HepG2 (cell line): ENCODE results near the gene SAP130. TPM values are rescaled to one million over a fixed set of nuclear protein-coding genes. Genes with fewer than 3 reads are reported as not detected.
A peak's percentile ranks its signal among the peaks of the same experiment; 100 is the strongest.

Source experiments
- ATAC-seq: fragments of 200-7000 bp; cut with Tn5 transposase; 3 replicates; pipeline ENCODE4 v1.9.1; 2020; ENCODE audit warnings: mild to moderate bottlenecking, moderate library complexity
- BruUV-seq: library from RNA; stranded (reverse); fragments of 400-500 nt; replicated peaks from 2 replicates; lab custom pipeline; 2021; lab: Mats Ljungman, UMichigan
- CTCF ChIA-PET: fragments of 300-600 bp; formaldehyde crosslinking; extraction: SDS; loops from one replicate; lab custom pipeline; 2021; ENCODE audit warnings: low total read pairs, inconsistent platforms, low intra/inter-chr PET ratio; lab: Yijun Ruan, JAX
- POLR2A ChIA-PET: fragments of 350-600 bp; sonication (Branson Sonifier 250); formaldehyde crosslinking; loops from one replicate; lab custom pipeline; 2020; ENCODE audit warnings: antibody characterized with exemption, inconsistent platforms; lab: Yijun Ruan, JAX
- DNase-seq: peaks from one replicate; pipeline ENCODE4 v3.0.0-alpha.2; 2015; ENCODE audit warnings: low spot score
- FAIRE-seq: peaks from 3 replicates; lab custom pipeline; 2011; peaks lifted over from hg19 to GRCh38; lab: Jason Lieb, UNC
- H2AFZ ChIP-seq: one replicate; pipeline ENCODE4 v1.6.1; 2011; ENCODE audit warnings: low read length, inconsistent platforms
- H3K27ac ChIP-seq: fragments of 300-600 bp; 3 replicates; pipeline ENCODE4 v1.8.0; 2011; ENCODE audit warnings: mixed run types, mild to moderate bottlenecking, mixed read lengths, low read length, inconsistent platforms; ENCODE audit not compliant: insufficient read depth; ENCODE audit errors: extremely low read length
- H3K27me3 ChIP-seq, 2 experiments: fragments of 200-600 bp in 1 of 2; 2 replicates in 1 of 2; 3 replicates in 1 of 2; pipeline versions ENCODE4 v1.6.0 to v1.8.0; 2011; ENCODE audit warnings: low read length in 2 of 2, mild to moderate bottlenecking in 2 of 2, moderate library complexity in 2 of 2, inconsistent platforms in 1 of 2; ENCODE audit not compliant: insufficient read depth in 2 of 2, control insufficient read depth in 1 of 2
- H3K36me3 ChIP-seq, 2 experiments: fragments of 200-600 bp in 1 of 2; replicated peaks in 1 of 2; 2 replicates in 1 of 2; 3 replicates in 1 of 2; pipeline versions ENCODE4 v1.5.1 to v1.8.0; 2011; ENCODE audit warnings: low read length in 2 of 2, inconsistent platforms in 1 of 2; ENCODE audit not compliant: insufficient read depth in 2 of 2, control insufficient read depth in 1 of 2
- H3K4me1 ChIP-seq: 2 replicates; pipeline ENCODE4 v1.5.1; 2012; ENCODE audit warnings: low read length, inconsistent platforms; ENCODE audit not compliant: insufficient read depth
- H3K4me2 ChIP-seq: 2 replicates; pipeline ENCODE4 v1.6.0; 2011; ENCODE audit warnings: low read depth, low read length, inconsistent platforms
- H3K4me3 ChIP-seq, 3 experiments: fragments of 200-600 bp in 1 of 3; sonication (generic), shearing (Covaris generic) in 1 of 3; replicated peaks in 1 of 3; 2 replicates each; pipeline ENCODE4 v1.5.1; 2011 to 2016; ENCODE audit warnings: low read length in 3 of 3, inconsistent platforms in 2 of 3, low read depth in 2 of 3, mild to moderate bottlenecking in 2 of 3, control low read depth in 1 of 3, mixed read lengths in 1 of 3; ENCODE audit not compliant: insufficient read depth in 1 of 3
- H3K79me2 ChIP-seq: one replicate; pipeline ENCODE4 v1.6.1; 2011; ENCODE audit warnings: low read length, inconsistent platforms; ENCODE audit not compliant: insufficient read depth
- H3K9ac ChIP-seq: 2 replicates; pipeline ENCODE4 v1.6.0; 2011; ENCODE audit warnings: mild to moderate bottlenecking, low read depth, low read length, inconsistent platforms; ENCODE audit not compliant: insufficient read depth
- H3K9me3 ChIP-seq: 2 replicates; pipeline ENCODE4 v1.5.1; 2012; ENCODE audit warnings: mild to moderate bottlenecking, low read length
- H4K20me1 ChIP-seq: 2 replicates; pipeline ENCODE4 v1.6.0; 2011; ENCODE audit warnings: inconsistent platforms, mild to moderate bottlenecking, low read length, moderate library complexity; ENCODE audit not compliant: insufficient read depth
- ISX ChIP-seq: sonication (generic); formaldehyde crosslinking; conservative IDR thresholded peaks from 2 replicates; pipeline ENCODE4 v1.5.0; 2020; ENCODE audit warnings: missing genetic modification reagents
- KMT2B ChIP-seq: IDR thresholded peaks from 2 replicates; pipeline ENCODE4 v1.6.1; 2016; ENCODE audit warnings: missing genetic modification reagents, missing compliant biosample characterization
- LCORL ChIP-seq, 2 experiments: fragments of 450-650 bp in 1 of 2; sonication (generic) in 1 of 2; formaldehyde crosslinking in 1 of 2; IDR thresholded peaks; 2 replicates each; pipeline versions ENCODE4 v1.5.0 to v1.6.1; 2017 to 2020; ENCODE audit warnings: antibody characterized with exemption in 1 of 2, missing genetic modification reagents in 1 of 2
- PATZ1 ChIP-seq: sonication (generic); formaldehyde crosslinking; IDR thresholded peaks from 2 replicates; pipeline ENCODE4 v1.4.0; 2020; ENCODE audit warnings: missing genetic modification reagents
- POLR2A ChIP-seq, 2 experiments: IDR thresholded peaks; 2 replicates each; pipeline ENCODE4 v1.6.1; 2011; ENCODE audit warnings: low read depth in 2 of 2, low read length in 2 of 2, mild to moderate bottlenecking in 1 of 2, moderate library complexity in 1 of 2; ENCODE audit not compliant: insufficient read depth in 1 of 2
- SOX13 ChIP-seq, 3 experiments: fragments of 450-650 bp in 1 of 3; sonication (generic) in 1 of 3; formaldehyde crosslinking in 1 of 3; IDR thresholded peaks in 2 of 3; conservative IDR thresholded peaks in 1 of 3; 2 replicates each; pipeline versions ENCODE4 v1.5.0 to v1.6.1; 2016 to 2020; ENCODE audit warnings: antibody characterized with exemption in 1 of 3, mild to moderate bottlenecking in 1 of 3, missing compliant biosample characterization in 1 of 3, missing genetic modification reagents in 1 of 3, moderate library complexity in 1 of 3
- TEAD3 ChIP-seq: optimal IDR thresholded peaks from 2 replicates; pipeline ENCODE3; 2016; ENCODE audit warnings: borderline replicate concordance
- ZFX ChIP-seq: sonication (generic); formaldehyde crosslinking; IDR thresholded peaks from 2 replicates; pipeline ENCODE4 v1.4.0; 2020; ENCODE audit warnings: mild to moderate bottlenecking, low read depth, missing genetic modification reagents, moderate library complexity
- ZMYM4 ChIP-seq: sonication (generic); formaldehyde crosslinking; IDR thresholded peaks from 2 replicates; pipeline ENCODE4 v1.8.1; 2023; ENCODE audit warnings: mild to moderate bottlenecking, missing genetic modification reagents
- ZNF3 ChIP-seq: IDR thresholded peaks from 2 replicates; pipeline ENCODE4 v1.7.0; 2017; ENCODE audit warnings: inconsistent platforms
- ZNF333 ChIP-seq: sonication (generic); formaldehyde crosslinking; IDR thresholded peaks from 2 replicates; pipeline ENCODE4 v1.4.0; 2020; ENCODE audit warnings: mild to moderate bottlenecking, missing genetic modification reagents, borderline replicate concordance
- ZNF562 ChIP-seq: sonication (generic); formaldehyde crosslinking; IDR thresholded peaks from 2 replicates; pipeline ENCODE4 v1.8.0; 2022; ENCODE audit warnings: missing genetic modification reagents, borderline replicate concordance
- ZNF605 ChIP-seq: sonication (generic); formaldehyde crosslinking; IDR thresholded peaks from 2 replicates; pipeline ENCODE4 v1.8.0; 2022; ENCODE audit warnings: mild to moderate bottlenecking, missing genetic modification reagents
- ZNF687 ChIP-seq: sonication (generic); formaldehyde crosslinking; IDR thresholded peaks from 2 replicates; pipeline ENCODE4 v1.5.1; 2020; ENCODE audit warnings: mild to moderate bottlenecking, missing genetic modification reagents, moderate library complexity
- WGBS: methylation state at CpG from one replicate; pipeline ENCODE4 v1.1.6; 2017; ENCODE audit warnings: low lambda C conversion rate; 5-methylcytosine and 5-hydroxymethylcytosine counted together
- in situ Hi-C: cut with HindIII; loops from 2 replicates; pipeline ENCODE4 v1.10.0; 2017; ENCODE audit warnings: low pct_unique_long_range_greater_than_20kb; ENCODE audit not compliant: extremely low pct_ligation_motif_present
- intact Hi-C: fragments of 100-400 bp; cut with micrococcal nuclease; formaldehyde crosslinking; loops from one replicate; pipeline ENCODE4 v1.10.0; 2022; ENCODE audit not compliant: unreplicated experiment
- polyA plus RNA-seq, 8 experiments: library from polyadenylated mRNA; depleted of rRNA in 3 of 8; stranded (reverse) in 7 of 8; unstranded in 1 of 8; fragments of >200 nt; fragmentation: Illumina TruSeq in 4 of 8; extraction: Trizol in 4 of 8; gene quantifications; 2 replicates each; pipeline versions ENCODE4 v1.2.1 to v1.2.3, GENCODE V29; 2011 to 2016; ENCODE audit warnings: low read depth in 4 of 8, missing spikeins in 1 of 8, mixed read lengths in 1 of 8; ENCODE audit not compliant: insufficient read depth in 1 of 8
- total RNA-seq, 5 experiments: library from RNA; depleted of rRNA; stranded (reverse); fragments of >200 nt; fragmentation: Illumina TruSeq; extraction: Trizol; gene quantifications; 2 replicates each; pipeline ENCODE4 v1.2.3, GENCODE V29; 2016; ENCODE audit warnings: low read depth in 1 of 5

Gene SAP130
- total and polyA plus RNA-seq, 2 of the 13 experiments (the other 11 are each of a cell fraction or from before 2014, with no cell fraction given): 11.1 to 18.6 TPM

- TF ChIP-seq ZNF687 (peak; percentile 45), ZFX (CRISPR knock-in tag) (0 out of 2 replicates have a peak, but pooled peaks have one; percentile 25), ZNF333 (CRISPR knock-in tag) (no peak), LCORL (IDR thresholded peaks at IDR 0.05) (no peak), LCORL (CRISPR knock-in tag; IDR thresholded peaks at IDR 0.05) (0 out of 2 replicates have a peak, but pooled peaks have one; percentile 24), SOX13 (IDR thresholded peaks at IDR 0.05) (no peak), SOX13 (CRISPR knock-in tag; conservative IDR thresholded peaks at IDR 0.05 in 1 of 2, IDR thresholded peaks at IDR 0.05 in 1 of 2) (0 out of 4 replicates have a peak, but pooled peaks of 1 of the 2 experiments have one; percentile 10), KMT2B (CRISPR knock-in tag) (0 out of 2 replicates have a peak, but pooled peaks have one; percentile 12), ZNF605 (0 out of 2 replicates have a peak, but pooled peaks have one; percentile 13), ZMYM4 (CRISPR knock-in tag) (0 out of 2 replicates have a peak, but pooled peaks have one; percentile 39), POLR2A (IDR thresholded peaks at IDR 0.05; ENCODE audit: insufficient read depth in 1 of 2, low read depth in 2 of 2, low read length in 2 of 2) (peak in 1 of 2 experiments; percentile 38; a peak in 2 of 4 replicates), ISX (CRISPR knock-in tag) (no peak), ZNF562 (no peak), ZNF3 (CRISPR knock-in tag) (no peak), TEAD3 (peak; percentile 18), PATZ1 (CRISPR knock-in tag) (0 out of 2 replicates have a peak, but pooled peaks have one; percentile 14)
- TF ChIP-seq, all 625 proteins: peak for 10
- no peaks in the 10 kb centered on the region for H3K27me3 ChIP-seq
- peak overlapping the region; percentile 83 for H2AFZ ChIP-seq
- H3K9me3 ChIP-seq: no peaks in the 10 kb centered on the region
- CTCF ChIA-PET: no interaction called here
- intact Hi-C loops (no loop called here), in situ Hi-C loops (no loop called here)
- POLR2A ChIA-PET: interaction anchor here (1.0 kb wide), 1 partner anchor 82 kb away, joined by 4 read pairs; the partner anchor contains the start of gene WDR33
- H3K4me2 ChIP-seq: peak overlapping the region; percentile 89
- ATAC-seq (peak; percentile 80), DNase-seq (peak; percentile 28), FAIRE-seq (no peak)
- no TSS peak for BruUV-seq
- peaks cover 55% of the 10 kb centered on the region for H3K4me1 ChIP-seq
- WGBS: 8% methylated on average over 5 of the region's 5 CpGs
- H3K4me3 ChIP-seq: peak overlapping the region; percentile 52 to 66 (median 55)
- H3K9ac ChIP-seq: peak overlapping the region; percentile 38; the same call in 1 of the 2 replicates
- no peaks in the 10 kb centered on the region for H3K36me3 ChIP-seq
- H4K20me1 ChIP-seq: no peaks in the 10 kb centered on the region
- no peaks in the 10 kb centered on the region for H3K79me2 ChIP-seq
- H3K27ac ChIP-seq: no peak overlapping the region
These were observed 134.4 kb downstream of the SAP130 start for GRCh38 chr2:127893494-127893893.
